Colon (tissue), 2 donors: ENCODE data around the gene APLF.
"Not testable (repeated sequence)": the region's sequence is repeated elsewhere in the genome, so short reads cannot be mapped to it uniquely, and the experiment has no call there.

Source experiments
- FAIRE-seq: peaks from 2 replicates; lab custom pipeline; 2012; peaks lifted over from hg19 to GRCh38; lab: Jason Lieb, UNC
- donor health status: control.
- donor health status: control.

APLF gene

DNA sequence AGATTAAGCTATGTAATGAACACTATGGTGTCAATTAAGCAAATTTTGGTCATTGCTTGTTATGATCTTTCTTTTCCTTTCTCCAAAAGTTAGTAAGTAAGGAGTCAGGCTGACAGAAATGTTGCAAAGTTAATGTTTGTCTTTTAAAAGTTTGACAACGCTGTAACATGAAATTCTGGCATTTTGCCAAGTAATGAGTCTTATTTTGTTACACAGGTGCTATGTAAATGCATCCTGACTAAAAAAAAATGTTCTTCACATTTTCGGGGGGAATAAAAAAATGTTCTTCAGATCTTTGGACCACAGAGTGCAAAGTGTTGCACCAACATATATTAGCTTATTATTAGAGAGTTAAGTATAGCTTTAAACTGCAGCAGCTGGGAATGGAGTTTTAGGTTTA lies 121.2 kb downstream of the APLF start:
- FAIRE-seq = no peak

DNA sequence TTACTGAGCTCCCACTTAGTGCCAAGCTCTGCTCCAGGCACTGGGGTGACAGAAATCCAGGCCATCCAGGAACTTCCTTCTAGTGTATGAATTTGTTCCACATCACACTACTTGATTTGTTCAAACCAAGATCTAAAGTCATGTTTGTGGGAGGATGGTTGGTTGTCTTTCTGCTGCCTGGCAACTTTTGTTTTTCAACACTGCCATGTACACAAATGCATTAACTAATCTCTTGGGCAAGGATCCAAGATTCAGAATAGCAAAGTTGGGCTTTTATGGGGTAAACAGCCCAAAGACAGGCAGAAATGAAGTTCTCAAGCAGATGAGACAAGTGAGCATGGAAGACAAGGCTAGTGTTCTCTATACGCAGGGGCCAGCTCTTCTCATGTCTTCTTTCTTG lies 122.6 kb downstream of the APLF start:
- FAIRE-seq = no peak

DNA sequence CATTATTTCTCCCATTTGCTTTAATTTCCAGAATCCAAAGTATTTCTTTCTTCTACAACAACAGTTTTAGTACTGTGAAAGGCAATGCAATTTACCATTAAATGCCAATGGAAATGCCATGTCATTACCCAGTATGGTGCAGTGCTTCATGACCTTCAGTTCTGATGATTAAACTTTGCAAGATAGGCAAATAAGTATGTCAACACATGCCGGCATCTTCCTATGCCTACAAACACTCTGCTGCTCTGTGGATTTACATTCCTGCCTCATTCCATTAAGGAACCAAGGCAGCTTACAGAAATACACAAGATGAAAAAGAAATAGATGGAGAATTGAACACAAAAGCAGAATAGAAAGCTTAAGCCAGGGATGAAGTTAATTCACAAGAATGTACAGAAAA lies 123.3 kb downstream of the APLF start:
- FAIRE-seq = no peak

DNA sequence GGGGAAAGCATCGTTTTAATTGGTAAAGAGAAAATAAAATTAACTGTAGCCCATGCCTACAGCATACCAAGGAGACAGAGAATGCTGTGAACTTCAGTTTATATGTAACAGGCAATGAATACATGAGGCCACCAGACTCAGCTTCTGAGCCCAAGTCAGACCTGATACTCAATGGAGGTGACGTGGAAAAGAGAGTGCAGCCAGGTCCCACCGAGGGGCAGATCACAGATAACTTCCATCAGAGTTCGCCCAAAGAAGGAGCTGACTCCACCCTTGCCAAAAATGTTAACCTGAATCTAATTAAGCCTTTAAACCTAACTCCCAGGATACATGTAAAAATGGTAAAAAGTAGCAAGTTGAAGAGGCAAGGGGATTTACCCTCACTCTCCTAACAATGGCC lies 123.8 kb downstream of the APLF start:
- no peak for FAIRE-seq

DNA sequence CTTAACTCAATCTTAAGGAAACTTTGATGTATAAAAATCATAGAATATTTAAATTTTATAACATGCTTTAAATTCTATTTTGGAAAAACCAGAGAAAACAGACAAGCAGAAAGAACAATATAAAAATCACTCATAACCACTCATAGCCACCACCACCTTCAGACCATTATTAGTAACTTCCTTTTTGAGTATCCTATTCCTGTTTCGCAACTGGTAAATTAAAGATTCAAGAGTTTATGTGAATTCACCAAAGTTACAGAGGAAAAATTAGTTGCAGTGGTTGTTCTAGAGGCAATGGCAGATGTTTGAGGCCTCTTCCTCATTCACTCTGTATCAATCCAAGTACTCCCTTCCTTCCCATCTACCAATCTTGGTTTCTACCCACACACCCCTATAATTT lies 126.7 kb downstream of the APLF start:
- no peak for FAIRE-seq

DNA sequence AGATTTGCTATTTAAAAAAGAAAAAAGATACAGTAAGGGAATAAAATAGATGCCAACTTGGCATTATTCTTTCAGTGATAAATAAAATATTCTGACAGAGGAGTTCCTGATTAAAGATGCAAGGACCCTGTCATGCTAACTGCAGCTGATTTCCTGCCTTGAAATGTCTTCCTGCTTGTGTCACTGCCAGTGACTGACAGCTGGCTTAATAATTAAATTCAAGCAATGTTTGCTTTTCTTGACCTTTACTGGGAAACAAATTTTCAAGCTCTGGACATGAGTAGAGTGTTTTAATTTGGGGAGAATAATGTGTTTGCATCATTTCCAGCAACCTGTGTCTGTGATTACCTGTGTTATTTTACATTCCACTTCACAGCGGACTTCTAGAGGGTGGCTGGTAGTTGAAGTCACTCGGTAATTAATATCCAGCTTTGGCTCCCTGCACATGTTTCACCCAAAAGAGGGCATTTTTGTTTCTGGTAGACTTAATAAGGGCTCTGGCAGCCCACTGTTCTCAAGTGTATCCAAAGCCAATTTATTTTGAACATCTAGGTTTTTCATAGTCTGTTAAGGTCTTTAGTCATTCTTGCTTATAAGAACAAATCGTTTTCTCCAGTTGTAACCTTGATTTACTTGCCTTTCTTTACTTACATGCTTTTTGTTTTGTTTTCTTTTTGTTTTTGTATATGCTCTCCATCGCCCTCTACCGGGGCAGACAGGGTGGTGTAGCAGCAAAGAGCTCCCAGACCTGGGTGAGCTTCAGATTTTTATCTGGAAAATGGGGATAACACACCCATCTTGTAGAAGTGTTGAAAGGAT lies 127.5 kb downstream of the APLF start:
- no peak for FAIRE-seq

DNA sequence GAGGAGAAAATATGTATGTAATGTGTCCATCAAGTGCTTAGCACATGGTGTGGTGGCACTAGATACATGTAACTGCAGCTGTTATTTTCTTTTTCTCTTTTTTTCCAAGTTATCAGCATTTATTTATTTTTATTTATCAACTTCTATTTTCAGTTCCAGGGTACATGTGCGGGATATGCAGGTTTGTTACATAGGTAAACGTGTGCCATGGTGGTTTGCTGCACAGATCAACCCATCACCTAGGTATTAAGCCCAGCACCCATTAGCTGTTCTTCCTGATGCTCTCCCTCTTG lies 128.1 kb downstream of the APLF start:
- not testable (repeated sequence) for FAIRE-seq

DNA sequence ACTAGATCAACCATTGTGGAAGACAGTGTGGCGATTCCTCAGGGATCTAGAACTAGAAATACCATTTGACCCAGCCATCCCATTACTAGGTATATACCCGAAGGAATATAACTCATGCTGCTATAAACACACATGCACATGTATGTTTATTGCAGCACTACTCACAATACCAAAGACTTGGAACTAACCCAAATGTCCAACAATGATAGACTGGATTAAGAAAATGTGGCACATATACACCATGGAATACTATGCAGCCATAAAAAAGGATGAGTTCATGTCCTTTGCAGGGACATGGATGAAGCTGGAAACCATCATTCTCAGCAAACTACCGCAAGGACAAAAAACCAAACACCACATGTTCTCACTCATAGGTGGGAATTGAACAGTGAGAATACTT lies 133.1 kb downstream of the APLF start:
- FAIRE-seq = not testable (repeated sequence)

DNA sequence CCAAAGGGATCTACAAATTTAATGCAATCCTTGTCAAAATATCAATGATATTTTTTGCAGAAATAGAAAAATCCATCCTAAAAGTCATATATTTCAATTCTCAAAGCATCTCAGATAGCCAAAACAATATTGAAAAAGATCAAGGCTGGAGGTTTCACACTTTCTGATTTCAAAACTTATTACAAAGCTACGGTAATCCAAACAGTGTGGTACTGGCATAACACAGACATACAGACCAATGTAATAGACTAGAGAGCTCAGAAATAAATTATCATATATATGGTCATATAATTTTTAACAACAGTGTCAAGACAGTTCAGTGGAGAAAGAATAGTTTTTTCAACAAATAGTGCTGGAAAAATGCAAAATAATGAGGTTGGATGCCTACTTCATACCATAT lies 135.7 kb downstream of the APLF start:
- no peak for FAIRE-seq

DNA sequence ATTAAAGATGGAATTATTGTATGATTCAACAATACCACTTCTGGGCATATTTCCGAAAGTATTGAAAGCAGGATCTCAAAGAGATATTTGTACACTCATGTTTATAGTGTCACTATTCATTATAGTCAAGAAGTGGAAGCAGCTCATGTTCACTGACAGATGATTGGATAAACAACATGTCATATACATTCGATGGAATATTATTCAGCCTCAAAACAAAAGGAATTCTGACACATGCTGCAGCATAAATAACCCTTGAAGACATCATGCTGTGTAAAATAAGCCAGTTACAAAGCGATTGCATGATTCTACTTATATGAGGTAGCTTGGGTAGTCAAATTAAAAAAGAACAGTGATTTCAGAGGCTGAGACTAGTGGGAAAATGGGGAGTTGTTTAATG lies 136.7 kb downstream of the APLF start:
- no peak for FAIRE-seq

DNA sequence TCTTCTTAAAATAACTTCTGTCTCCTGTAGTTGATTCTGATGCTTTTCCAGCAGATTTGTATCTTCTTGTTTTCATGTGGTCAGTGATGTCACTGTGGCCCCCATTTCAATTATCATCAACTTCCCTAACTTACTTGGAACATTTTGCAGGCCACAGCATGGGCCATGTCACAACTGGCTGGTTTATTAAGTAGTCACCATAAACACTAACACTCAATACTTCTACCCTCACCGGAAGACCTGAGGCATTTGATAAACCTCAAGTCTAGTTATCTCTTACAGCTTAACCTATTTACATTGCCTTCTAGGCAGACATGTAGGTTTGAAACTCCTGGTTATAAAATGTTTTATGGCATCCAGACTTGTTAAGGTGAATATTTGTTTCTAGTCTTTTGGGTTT lies 138.6 kb downstream of the APLF start:
- no peak for FAIRE-seq

DNA sequence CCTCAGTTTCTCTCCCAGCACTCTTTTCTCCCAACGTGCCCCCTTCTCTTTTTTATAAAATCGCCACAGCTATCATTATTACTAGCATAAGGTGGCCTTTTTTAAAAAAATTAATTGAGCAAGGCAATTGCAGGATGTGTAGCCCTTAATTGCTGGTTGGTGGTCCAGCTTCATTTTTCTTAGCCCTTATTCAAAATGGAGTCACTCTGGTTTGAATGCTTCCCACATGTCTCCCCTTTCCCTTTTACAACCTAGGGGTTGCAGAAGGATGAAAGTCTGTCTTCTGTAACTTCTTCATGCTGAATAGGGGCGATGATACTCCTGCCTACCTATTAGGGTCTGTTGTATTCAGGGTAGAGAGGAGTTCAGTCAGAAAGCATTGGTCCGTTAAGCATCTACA lies 139.4 kb downstream of the APLF start:
- no peak for FAIRE-seq

DNA sequence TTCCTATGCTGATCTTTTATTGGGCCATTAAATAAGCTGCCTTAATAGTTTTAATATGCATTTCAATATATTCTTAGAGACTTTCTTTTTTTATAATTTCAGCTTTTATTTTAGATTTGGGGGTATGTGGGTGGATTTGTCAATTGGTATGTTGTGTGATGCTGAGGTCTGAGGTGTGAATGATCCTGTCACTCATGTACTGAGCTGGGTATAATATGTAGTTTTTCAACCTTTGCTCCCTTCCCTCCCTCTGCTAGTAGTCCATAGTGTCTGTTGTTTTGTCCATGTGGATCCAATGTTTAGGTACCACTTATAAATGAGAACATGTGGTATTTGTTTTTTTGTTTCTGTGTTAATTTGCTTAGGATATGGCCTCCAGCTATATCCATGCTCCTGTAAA lies 140.5 kb downstream of the APLF start:
- FAIRE-seq = no peak

DNA sequence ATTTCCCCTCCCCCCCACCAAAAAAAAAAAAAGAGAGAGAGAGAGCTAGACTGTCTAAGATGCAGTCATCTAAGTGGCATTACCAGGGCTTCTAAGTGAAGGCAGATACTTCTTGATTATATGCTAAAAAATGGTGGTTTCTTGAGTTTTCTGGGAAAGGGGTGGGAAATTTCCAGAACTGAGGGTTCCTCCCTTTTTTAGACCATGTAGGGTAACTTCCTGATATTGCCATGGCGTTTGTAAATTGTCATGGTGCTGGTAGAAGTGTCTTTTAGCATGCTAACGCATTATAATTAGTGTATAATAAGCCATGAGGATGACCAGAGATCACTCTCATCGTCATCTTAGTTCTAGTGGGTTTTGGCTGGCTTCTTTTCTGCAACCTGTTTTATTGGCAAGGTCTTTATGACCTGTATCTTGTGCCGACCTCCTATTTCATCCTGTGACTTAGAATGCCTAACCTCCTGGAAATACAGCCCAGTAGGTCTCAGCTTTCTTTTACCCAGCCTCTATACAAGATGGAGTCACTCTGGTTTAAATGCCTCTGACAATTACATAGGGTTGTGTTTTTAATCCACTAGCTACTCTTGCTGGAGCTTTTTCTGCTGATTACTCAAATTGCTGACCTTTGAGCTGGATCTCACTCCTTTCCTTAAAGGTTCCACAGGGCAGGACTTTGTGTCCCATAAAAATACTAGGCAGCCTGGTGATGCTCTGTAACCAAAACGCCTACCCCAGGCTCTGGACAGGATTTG lies 145.6 kb downstream of the APLF start:
- FAIRE-seq = no peak

DNA sequence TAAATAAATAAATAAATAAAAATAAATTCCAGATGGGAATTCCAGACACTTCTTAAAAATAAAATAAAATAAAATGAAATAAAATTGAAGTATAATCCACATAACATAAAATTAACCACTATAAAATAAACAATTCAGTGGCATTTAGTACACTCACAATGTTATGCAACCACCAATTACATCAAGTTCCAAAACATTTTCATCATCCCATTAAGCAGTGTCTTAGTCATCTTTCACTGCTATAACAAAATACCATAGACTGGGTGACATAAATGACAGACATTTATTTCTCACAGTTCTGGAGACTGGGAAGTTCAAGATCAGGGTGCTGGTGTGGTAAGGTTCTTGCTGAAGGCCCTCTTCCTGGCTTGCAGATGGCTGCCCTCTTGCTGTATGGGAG lies 153.4 kb downstream of the APLF start:
- FAIRE-seq = no peak

DNA sequence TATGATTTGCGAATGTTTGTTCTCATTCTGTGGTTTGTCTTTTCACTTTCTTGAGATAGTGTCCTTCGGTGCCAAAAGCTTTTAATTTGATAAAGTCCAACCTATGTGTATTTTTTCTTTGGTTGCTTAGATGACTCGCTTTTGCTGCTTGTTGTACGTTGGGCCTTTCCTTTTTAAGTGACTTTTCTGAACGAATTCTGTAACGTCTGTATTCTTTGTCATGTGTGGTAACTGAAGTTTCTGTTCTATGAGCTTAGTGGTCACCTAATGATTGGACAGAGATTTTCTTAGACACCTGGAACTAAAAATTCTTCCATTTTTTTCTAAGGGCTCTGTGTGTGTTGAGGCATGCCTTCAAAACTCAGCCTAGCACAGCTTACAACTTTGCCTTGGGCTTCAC lies 156.4 kb downstream of the APLF start:
- no peak for FAIRE-seq

DNA sequence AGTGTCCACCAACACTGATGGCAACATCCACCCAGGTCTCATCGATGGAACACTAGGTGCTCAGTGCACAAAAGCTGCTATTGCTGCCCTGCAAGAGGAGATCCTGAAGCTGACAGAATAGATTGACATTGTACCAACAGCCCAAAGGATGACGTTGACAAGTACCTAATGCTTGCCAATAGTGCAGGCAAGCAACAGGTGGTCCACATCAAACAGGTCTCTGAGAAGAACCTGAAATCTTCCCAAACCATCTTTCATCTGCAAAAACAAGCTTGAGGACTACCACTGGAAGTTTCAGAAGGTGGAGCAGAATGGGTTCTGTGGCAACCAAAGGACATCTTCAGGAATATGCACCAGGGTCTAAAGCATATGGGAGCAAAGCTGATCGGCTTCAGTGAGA lies 160.2 kb downstream of the APLF start:
- no peak for FAIRE-seq
